Gastrocnemius medialis (tissue), 4 donors: ENCODE measurements around the gene SPINK5. TPM values are rescaled to one million over a fixed set of nuclear protein-coding genes. Genes with fewer than 3 reads are reported as not detected.

ENCODE experiments used
- ATAC-seq, 2 donors: fragments of 150-250 bp; one replicate each; pipeline ENCODE4 v1.9.1; 2016
- DNase-seq, 2 donors: peaks; one replicate each; pipeline ENCODE4 v3.0.0-alpha.2; 2019
- H3K27ac ChIP-seq, 4 donors: fragments of 200-600 bp; sonication (generic); 1 replicate in 1 of 4; 2 replicates in 3 of 4; pipeline ENCODE4 v1.5.1; 2016 to 2018; ENCODE audit warnings: mild to moderate bottlenecking in 2 of 4, moderate library complexity in 1 of 4
- H3K27me3 ChIP-seq, 3 donors: fragments of 200-600 bp; sonication (generic) in 2 of 3; 1 replicate in 1 of 3; 2 replicates in 2 of 3; pipeline versions ENCODE4 v1.5.1 to v1.6.0; 2016 to 2019; ENCODE audit warnings: mild to moderate bottlenecking in 1 of 3, moderate library complexity in 1 of 3
- H3K36me3 ChIP-seq, 2 donors: fragments of 200-600 bp; sonication (generic) in 1 of 2; one replicate each; pipeline ENCODE4 v1.5.1; 2017 to 2018
- H3K4me1 ChIP-seq, 2 donors: fragments of 200-600 bp; sonication (generic) in 1 of 2; one replicate each; pipeline ENCODE4 v1.5.1; 2016 to 2017; ENCODE audit warnings: mild to moderate bottlenecking in 2 of 2
- H3K4me3 ChIP-seq, 4 donors: fragments of 200-600 bp; sonication (generic) in 3 of 4; 1 replicate in 1 of 4; 2 replicates in 3 of 4; pipeline ENCODE4 v1.5.1; 2016 to 2019; ENCODE audit warnings: mild to moderate bottlenecking in 2 of 4
- H3K9me3 ChIP-seq, 3 donors: fragments of 200-600 bp; sonication (generic) in 2 of 3; 1 replicate in 1 of 3; 2 replicates in 2 of 3; pipeline ENCODE4 v1.5.1; 2016 to 2019
- POLR2A ChIP-seq, 2 donors: fragments of 450-650 bp; IDR thresholded peaks; one replicate each; pipeline ENCODE4 v1.6.1; 2017; ENCODE audit warnings: antibody characterized with exemption in 2 of 2, mild to moderate bottlenecking in 2 of 2, moderate library complexity in 2 of 2
- in situ Hi-C, 4 donors: fragments of 200-750 bp; cut with MboI; loops; one replicate each; pipeline versions ENCODE4 v1.15.0 to v1.8.0; 2017; ENCODE audit warnings: low sequenced_read_pairs in 4 of 4
- intact Hi-C: fragments of 100-400 bp; cut with DNase I; formaldehyde crosslinking; loops from one replicate; pipeline ENCODE4 v1.15.1; 2023; ENCODE audit warnings: low total_unique reads
- total RNA-seq, 4 donors: library from RNA; depleted of rRNA; stranded (reverse); fragments of >200 nt; gene quantifications; one replicate each; pipeline versions ENCODE4 v1.1.0 to v1.2.3, GENCODE V29; 2016
- TF ChIP-seq, protein P1 (sequence below), 5 experiments: fragments of 450-650 bp in 3 of 5; fragments of 200-600 bp in 2 of 5; sonication (generic) in 2 of 5; IDR thresholded peaks in 4 of 5; conservative IDR thresholded peaks in 1 of 5; 1 replicate in 4 of 5; 2 replicates in 1 of 5; pipeline ENCODE4 v1.5.1; 2016 to 2019; ENCODE audit warnings: antibody characterized with exemption in 5 of 5, mild to moderate bottlenecking in 3 of 5, moderate library complexity in 3 of 5

The SPINK5 gene
- total RNA-seq, 4 donors from 2014 or later = 0.09 to 1.8 TPM; not detected in 2

GRCh38 chr5:148176480-148176879 is 112.7 kb downstream of the SPINK5 start:
- Histone ChIP-seq H3K9me3 (no peaks in the 10 kb centered on the region), H3K36me3 (no peaks in the 10 kb centered on the region), H3K27me3 (no peaks in the 10 kb centered on the region), H3K27ac (no peak overlapping the region), H3K4me3 (no peak overlapping the region), H3K4me1 (no peaks in the 10 kb centered on the region)
- TF ChIP-seq POLR2A (IDR thresholded peaks at IDR 0.05) = no peak
- TF ChIP-seq, protein P1, sequence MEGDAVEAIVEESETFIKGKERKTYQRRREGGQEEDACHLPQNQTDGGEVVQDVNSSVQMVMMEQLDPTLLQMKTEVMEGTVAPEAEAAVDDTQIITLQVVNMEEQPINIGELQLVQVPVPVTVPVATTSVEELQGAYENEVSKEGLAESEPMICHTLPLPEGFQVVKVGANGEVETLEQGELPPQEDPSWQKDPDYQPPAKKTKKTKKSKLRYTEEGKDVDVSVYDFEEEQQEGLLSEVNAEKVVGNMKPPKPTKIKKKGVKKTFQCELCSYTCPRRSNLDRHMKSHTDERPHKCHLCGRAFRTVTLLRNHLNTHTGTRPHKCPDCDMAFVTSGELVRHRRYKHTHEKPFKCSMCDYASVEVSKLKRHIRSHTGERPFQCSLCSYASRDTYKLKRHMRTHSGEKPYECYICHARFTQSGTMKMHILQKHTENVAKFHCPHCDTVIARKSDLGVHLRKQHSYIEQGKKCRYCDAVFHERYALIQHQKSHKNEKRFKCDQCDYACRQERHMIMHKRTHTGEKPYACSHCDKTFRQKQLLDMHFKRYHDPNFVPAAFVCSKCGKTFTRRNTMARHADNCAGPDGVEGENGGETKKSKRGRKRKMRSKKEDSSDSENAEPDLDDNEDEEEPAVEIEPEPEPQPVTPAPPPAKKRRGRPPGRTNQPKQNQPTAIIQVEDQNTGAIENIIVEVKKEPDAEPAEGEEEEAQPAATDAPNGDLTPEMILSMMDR (IDR thresholded peaks at IDR 0.05 in 4 of 5, conservative IDR thresholded peaks at IDR 0.05 in 1 of 5) = no peak
- ATAC-seq (no peak), DNase-seq (no peak)
- in situ Hi-C loops = loop anchor here in 3 of 4 donors (5.0 to 25.0 kb wide), 3 partner anchors 548 to 936 kb away; no protein-coding TSS in a partner anchor
- intact Hi-C loops = no loop called here

DNA sequence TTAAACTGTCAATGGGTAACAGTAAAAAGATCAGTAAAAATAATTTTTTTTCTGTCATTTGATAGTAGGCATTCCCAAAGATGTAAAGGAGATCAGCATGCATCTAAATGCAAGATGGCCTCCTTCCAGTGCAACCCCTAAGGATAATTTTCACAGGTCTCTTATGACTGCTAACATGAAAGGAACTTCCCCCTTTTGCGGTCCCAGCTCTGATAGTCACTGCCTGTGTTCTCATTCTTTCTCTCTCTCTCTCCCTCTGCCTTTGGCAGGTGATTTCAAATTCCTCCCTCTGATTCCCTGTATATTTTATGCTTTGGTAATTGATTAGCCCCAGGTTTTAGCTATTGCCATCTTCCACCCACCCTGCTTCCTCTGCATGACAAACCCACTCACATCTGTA is 113.4 kb downstream of the SPINK5 start:
- in situ Hi-C loops = loop anchor here in 3 of 4 donors (5.0 to 25.0 kb wide), 3 partner anchors 548 to 935 kb away; no protein-coding TSS in a partner anchor
- TF ChIP-seq, protein P1 (IDR thresholded peaks at IDR 0.05 in 4 of 5, conservative IDR thresholded peaks at IDR 0.05 in 1 of 5) = no peak
- no peak for TF ChIP-seq POLR2A (IDR thresholded peaks at IDR 0.05)
- Histone ChIP-seq H3K4me1 (no peaks in the 10 kb centered on the region), H3K27ac (no peak overlapping the region), H3K27me3 (no peaks in the 10 kb centered on the region), H3K4me3 (no peak overlapping the region), H3K9me3 (no peaks in the 10 kb centered on the region), H3K36me3 (no peaks in the 10 kb centered on the region)
- intact Hi-C loops = no loop called here
- DNase-seq (no peak), ATAC-seq (no peak)

GRCh38 chr5:148179234-148179824 is 115.5 kb downstream of the SPINK5 start:
- H3K36me3 ChIP-seq = no peaks in the 10 kb centered on the region
- TF ChIP-seq POLR2A (IDR thresholded peaks at IDR 0.05) = no peak
- TF ChIP-seq, protein P1 (IDR thresholded peaks at IDR 0.05 in 4 of 5, conservative IDR thresholded peaks at IDR 0.05 in 1 of 5) = peak in 4 of 5 experiments; percentile 34 to 56 (median 44)
- intact Hi-C loops = loop anchor here (2.0 kb wide), 1 partner anchor 549 kb away; no protein-coding TSS in a partner anchor
- in situ Hi-C loops = loop anchor here in 3 of 4 donors (5.0 to 25.0 kb wide), 3 partner anchors 545 to 933 kb away; no protein-coding TSS in a partner anchor
- no peaks in the 10 kb centered on the region for H3K4me1 ChIP-seq
- no peak overlapping the region for H3K4me3 ChIP-seq
- ATAC-seq (peak; percentile 41 to 52), DNase-seq (no peak)
- H3K27ac ChIP-seq = no peak overlapping the region
- no peaks in the 10 kb centered on the region for H3K27me3 ChIP-seq
- H3K9me3 ChIP-seq = no peaks in the 10 kb centered on the region

DNA sequence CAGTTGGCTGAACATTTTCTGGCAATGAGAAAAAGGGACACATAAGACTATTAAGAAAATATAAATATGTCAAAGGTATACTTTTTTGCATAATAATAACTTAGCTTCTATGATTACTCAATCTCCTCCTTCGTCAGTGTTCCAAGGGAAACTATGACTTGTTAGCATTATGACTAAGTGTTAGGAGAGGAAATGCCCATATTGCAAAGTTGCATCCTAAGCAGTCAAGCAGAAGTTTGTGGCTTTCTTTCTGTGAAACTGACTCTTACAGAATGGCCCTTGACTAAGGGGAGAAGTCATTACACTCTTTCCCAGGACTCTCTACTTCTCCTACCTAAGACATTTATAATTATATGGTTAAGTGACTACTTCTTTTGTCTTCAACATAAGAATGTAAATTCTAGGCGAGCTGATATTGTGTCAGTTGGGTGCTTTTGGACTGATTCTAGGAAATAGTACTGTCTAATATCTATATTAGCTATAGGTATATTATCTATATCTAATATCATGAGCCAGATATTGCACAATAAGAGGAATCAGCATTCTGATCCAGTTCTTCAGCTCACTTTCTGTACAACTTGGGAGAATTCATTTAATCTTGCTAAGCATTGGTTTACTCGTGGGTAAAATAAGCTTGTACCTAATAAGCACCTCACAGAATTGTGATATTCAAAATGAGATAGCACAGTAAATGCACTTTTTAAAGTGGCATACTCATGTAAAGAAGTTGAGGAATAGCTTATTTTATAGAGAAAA is 122.6 kb downstream of the SPINK5 start:
- intact Hi-C loops = loop anchor here (10.0 kb wide), 1 partner anchor 188 kb away; no protein-coding TSS in a partner anchor

More for the DNA sequence above, 122.6 kb downstream of the SPINK5 start:
- ATAC-seq (peak in 1 of 2 donors; percentile 39), DNase-seq (no peak)
- in situ Hi-C loops = loop anchor here in 1 of 4 donors (25.0 kb wide), 1 partner anchor 926 kb away; no protein-coding TSS in a partner anchor
- TF ChIP-seq, protein P1 (IDR thresholded peaks at IDR 0.05 in 4 of 5, conservative IDR thresholded peaks at IDR 0.05 in 1 of 5) = no peak
- no peak for TF ChIP-seq POLR2A (IDR thresholded peaks at IDR 0.05)
- H3K27ac ChIP-seq = no peak overlapping the region
- no peaks in the 10 kb centered on the region for H3K36me3 ChIP-seq
- H3K4me1 ChIP-seq = no peaks in the 10 kb centered on the region
- no peaks in the 10 kb centered on the region for H3K27me3 ChIP-seq
- H3K4me3 ChIP-seq = no peak overlapping the region
- no peaks in the 10 kb centered on the region for H3K9me3 ChIP-seq

Other genes starting within 250 kb of the SPINK5 start
- not detected for gene SPINK1, start 232.3 kb upstream of the SPINK5 start, total RNA-seq
- gene SCGB3A2, start 185.3 kb upstream of the SPINK5 start, total RNA-seq = not detected
- not detected for gene C5orf46, start 157.4 kb upstream of the SPINK5 start, total RNA-seq
- not detected for gene SPINK14, start 104.6 kb downstream of the SPINK5 start, total RNA-seq
- not detected for gene SPINK6, start 139.1 kb downstream of the SPINK5 start, total RNA-seq
- not detected for gene MARCOL, start 174.5 kb downstream of the SPINK5 start, total RNA-seq
- gene SPINK13, start 204.8 kb downstream of the SPINK5 start, total RNA-seq = not detected
- gene SPINK7, start 248.4 kb downstream of the SPINK5 start, total RNA-seq = not detected